ENCODE results near the gene RBBP4.
A peak's percentile ranks its signal among the peaks of the same experiment; 100 is the strongest.
"Not testable (repeated sequence)": the region's sequence is repeated elsewhere in the genome, so short reads cannot be mapped to it uniquely, and the experiment has no call there.

Gene RBBP4

GRCh38 chr1:32665915-32666314 lies 14.9 kb downstream of the RBBP4 start:
- no peak for DNase-seq (ENCODE audit: low read depth)
- TF ChIP-seq CTCF (IDR thresholded peaks at IDR 0.05; ENCODE audit: control insufficient read depth, extremely low read depth, insufficient read depth) = no peak
- no peak overlapping the region for H3K4me3 ChIP-seq (ENCODE audit: low read depth, low read length)

GRCh38 chr1:32666901-32667566 lies 16.0 kb downstream of the RBBP4 start:
- no peak for DNase-seq (ENCODE audit: low read depth)
- H3K4me3 ChIP-seq (ENCODE audit: low read depth, low read length) = no peak overlapping the region
- TF ChIP-seq CTCF (IDR thresholded peaks at IDR 0.05; ENCODE audit: control insufficient read depth, extremely low read depth, insufficient read depth) = no peak

- H3K4me3 ChIP-seq (ENCODE audit: low read depth, low read length); DNase-seq (ENCODE audit: low read depth): not testable (repeated sequence)
Measured at GRCh38 chr1:32668716-32669115, 17.7 kb downstream of the RBBP4 start.

GRCh38 chr1:32676945-32677344 lies 25.9 kb downstream of the RBBP4 start:
- H3K4me3 ChIP-seq (ENCODE audit: low read depth, low read length) = no peak overlapping the region
- peak; percentile 52 for DNase-seq (ENCODE audit: low read depth)
- no peak for TF ChIP-seq CTCF (IDR thresholded peaks at IDR 0.05; ENCODE audit: control insufficient read depth, extremely low read depth, insufficient read depth)

GRCh38 chr1:32679993-32680392 lies 29.0 kb downstream of the RBBP4 start:
- H3K4me3 ChIP-seq (ENCODE audit: low read depth, low read length); DNase-seq (ENCODE audit: low read depth): not testable (repeated sequence)

- DNase-seq (ENCODE audit: low read depth) = no peak
- no peak overlapping the region for H3K4me3 ChIP-seq (ENCODE audit: low read depth, low read length)
- no peak for TF ChIP-seq CTCF (IDR thresholded peaks at IDR 0.05; ENCODE audit: control insufficient read depth, extremely low read depth, insufficient read depth)
Measured at GRCh38 chr1:32680642-32681041, 29.6 kb downstream of the RBBP4 start.

GRCh38 chr1:32681509-32681908 lies 30.5 kb downstream of the RBBP4 start:
- no peak overlapping the region for H3K4me3 ChIP-seq (ENCODE audit: low read depth, low read length)
- DNase-seq (ENCODE audit: low read depth) = peak; percentile 19
- no peak for TF ChIP-seq CTCF (IDR thresholded peaks at IDR 0.05; ENCODE audit: control insufficient read depth, extremely low read depth, insufficient read depth)

- no peak overlapping the region for H3K4me3 ChIP-seq (ENCODE audit: low read depth, low read length)
- DNase-seq (ENCODE audit: low read depth) = no peak
- TF ChIP-seq CTCF (IDR thresholded peaks at IDR 0.05; ENCODE audit: control insufficient read depth, extremely low read depth, insufficient read depth) = no peak
Measured at GRCh38 chr1:32681999-32682398, 31.0 kb downstream of the RBBP4 start.
